C4-2B (cell line): ENCODE measurements around the gene TMEM229B.

Experiments used
- CTCF ChIP-seq: fragments of 450-650 bp; conservative IDR thresholded peaks from 2 replicates; pipeline ENCODE4 v1.5.1; 2017; ENCODE audit warnings: mild to moderate bottlenecking
- ZFX ChIP-seq: fragments of 450-650 bp; IDR thresholded peaks from 2 replicates; pipeline ENCODE4 v1.6.1; 2017

- TF ChIP-seq ZFX: peak; percentile 68
- peak; percentile 45 for TF ChIP-seq CTCF
These were observed 44.7 kb upstream of the TMEM229B start, which contains the start of gene PLEKHH1 for GRCh38 chr14:67532998-67533753.
